ENCODE data around the gene DIO1.
A peak's percentile ranks its signal among the peaks of the same experiment; 100 is the strongest.
"Not testable (repeated sequence)": the region's sequence is repeated elsewhere in the genome, so short reads cannot be mapped to it uniquely, and the experiment has no call there.

Gene DIO1

DNA sequence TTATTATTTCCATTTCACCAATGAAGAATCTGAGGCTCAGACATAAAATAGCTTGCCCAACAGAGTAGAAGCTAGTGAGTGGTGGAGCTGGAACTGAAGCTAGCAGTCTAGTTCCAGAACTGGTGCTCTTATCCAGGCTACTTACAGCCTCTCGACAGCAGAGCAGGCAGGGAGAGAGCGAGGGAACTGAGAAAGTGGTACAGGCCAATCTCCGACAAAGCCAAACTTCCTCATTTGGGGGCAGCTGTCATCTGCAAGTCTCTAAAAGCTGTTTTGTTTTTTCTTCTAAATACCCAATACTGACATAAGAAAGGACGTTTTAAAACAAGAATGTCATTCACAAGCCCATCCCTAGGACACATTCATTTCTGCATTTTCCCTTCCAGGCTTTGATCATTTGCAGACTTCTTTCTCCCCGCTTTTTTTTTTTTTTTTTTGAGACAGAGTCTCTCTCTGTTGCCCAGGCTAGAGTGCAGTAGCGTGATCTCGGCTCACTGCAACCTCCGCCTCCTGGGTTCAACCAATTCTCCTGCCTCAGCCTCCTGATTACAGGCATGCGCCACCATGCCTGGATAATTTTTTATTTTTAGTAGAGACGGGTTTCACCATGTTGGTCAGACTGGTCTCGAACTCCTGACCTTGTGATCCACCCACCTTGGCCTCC, 24.4 kb upstream of the DIO1 start:
- H3K4me3 ChIP-seq (ENCODE audit: low read depth, low read length), result no peak overlapping the region
- TF ChIP-seq, protein P1, sequence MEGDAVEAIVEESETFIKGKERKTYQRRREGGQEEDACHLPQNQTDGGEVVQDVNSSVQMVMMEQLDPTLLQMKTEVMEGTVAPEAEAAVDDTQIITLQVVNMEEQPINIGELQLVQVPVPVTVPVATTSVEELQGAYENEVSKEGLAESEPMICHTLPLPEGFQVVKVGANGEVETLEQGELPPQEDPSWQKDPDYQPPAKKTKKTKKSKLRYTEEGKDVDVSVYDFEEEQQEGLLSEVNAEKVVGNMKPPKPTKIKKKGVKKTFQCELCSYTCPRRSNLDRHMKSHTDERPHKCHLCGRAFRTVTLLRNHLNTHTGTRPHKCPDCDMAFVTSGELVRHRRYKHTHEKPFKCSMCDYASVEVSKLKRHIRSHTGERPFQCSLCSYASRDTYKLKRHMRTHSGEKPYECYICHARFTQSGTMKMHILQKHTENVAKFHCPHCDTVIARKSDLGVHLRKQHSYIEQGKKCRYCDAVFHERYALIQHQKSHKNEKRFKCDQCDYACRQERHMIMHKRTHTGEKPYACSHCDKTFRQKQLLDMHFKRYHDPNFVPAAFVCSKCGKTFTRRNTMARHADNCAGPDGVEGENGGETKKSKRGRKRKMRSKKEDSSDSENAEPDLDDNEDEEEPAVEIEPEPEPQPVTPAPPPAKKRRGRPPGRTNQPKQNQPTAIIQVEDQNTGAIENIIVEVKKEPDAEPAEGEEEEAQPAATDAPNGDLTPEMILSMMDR (IDR thresholded peaks at IDR 0.05; ENCODE audit: low read depth, low read length), result no peak

DNA sequence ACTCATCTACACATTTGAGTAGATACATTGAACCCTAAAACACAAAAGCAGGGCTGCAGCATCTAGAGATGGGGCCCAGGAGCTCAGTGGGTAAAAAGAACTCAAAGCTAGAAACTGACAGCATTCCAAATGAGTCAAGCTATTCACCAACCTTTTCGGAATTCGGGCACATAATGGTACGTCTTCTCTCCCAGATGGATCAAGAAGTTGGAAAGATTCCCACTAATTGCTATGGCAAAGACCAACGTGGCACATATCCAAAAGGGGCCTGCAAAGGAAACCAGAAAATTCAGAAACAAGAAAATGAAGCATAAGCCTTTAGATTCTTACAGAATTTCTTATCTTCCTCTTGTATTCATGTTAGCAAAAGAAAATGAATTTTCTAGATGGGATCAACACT, 22.8 kb upstream of the DIO1 start:
- TF ChIP-seq, protein P1 (IDR thresholded peaks at IDR 0.05; ENCODE audit: low read depth, low read length), result no peak
- H3K4me3 ChIP-seq (ENCODE audit: low read depth, low read length), result no peak overlapping the region

DNA sequence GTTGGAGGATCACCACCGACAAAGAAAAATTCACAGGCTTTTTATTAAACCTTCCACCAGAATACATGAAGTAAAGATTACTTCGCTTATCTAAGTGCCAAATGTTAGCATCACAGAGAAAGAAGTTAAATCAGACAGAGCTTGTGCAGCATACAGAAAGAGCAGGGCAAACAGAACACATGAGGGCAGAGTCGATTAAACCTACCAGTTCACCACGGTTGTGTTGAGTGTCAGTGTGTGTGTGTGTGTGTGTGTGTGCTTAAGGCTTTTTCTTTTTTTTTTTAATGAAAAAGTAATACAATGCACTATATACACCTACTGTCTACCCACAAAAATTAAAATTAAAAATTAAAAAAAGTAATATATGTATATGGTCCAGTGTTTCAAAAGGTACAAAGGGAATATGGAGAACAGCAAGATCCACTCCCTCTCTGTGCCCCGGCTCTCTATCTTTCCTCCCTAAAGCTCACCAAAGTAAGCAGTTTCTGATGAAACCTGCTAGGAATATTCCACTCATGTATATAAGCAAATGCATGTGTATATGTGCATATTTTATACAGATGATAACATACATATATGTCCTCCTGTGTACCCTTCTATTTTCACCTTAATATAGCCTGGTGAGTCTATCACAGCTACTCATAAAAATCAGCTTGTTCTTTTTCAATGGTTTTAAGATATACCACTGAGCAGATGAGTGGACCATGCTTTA, 22.1 kb upstream of the DIO1 start:
- H3K4me3 ChIP-seq (ENCODE audit: low read depth, low read length), result no peak overlapping the region
- TF ChIP-seq, protein P1 (IDR thresholded peaks at IDR 0.05; ENCODE audit: low read depth, low read length), result no peak

DNA sequence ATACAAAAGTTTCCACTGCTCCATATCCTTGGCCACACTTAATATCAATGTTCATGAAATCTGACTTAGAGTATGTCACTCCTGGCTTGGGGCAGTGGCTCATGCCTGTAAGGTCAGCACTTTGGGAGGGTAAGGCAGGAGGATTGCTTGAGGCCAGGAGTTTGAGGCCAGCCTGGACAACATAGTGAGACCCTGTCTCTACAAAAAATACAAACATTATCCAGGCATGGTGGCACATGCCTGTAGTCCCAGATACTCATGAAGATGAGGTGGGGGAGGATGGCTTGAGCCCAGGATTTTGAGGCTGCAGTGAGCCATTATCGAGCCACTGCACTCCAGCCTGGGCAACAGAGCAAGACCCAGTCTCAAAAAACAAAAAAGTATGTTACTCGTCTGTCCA, 18.8 kb upstream of the DIO1 start:
- H3K4me3 ChIP-seq (ENCODE audit: low read depth, low read length), result not testable (repeated sequence)

DNA sequence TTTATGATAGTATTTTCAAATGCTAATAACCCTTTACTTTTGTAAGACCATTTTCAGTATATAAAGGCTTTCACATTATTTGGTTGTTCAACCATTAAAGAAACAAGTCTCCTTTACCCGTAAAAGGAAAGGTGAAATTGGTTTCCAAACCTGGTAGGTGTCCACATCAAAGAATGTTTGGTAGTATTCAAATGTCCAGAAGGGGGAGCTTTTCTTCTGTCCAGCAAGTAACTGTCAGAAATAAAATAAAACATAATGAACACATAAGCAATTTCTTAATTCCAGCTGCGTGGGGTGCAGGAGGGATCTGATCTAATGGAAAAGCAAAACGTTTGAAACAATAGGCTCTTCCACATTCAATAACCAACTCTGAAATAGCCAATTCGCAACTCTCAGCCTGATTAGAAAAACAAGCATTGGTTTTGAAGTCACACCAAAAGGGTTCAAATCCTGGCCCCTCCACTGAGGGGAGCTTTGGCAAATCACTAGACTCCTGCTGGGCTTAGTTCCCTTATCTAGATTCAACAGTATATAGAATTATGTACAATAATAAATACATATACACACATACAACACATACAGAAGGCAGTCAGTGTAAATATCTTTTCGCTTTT, 15.4 kb upstream of the DIO1 start:
- TF ChIP-seq, protein P1 (IDR thresholded peaks at IDR 0.05; ENCODE audit: low read depth, low read length), result peak; percentile 31; the same call in 1 of the 2 replicates
- H3K4me3 ChIP-seq (ENCODE audit: low read depth, low read length), result no peak overlapping the region

DNA sequence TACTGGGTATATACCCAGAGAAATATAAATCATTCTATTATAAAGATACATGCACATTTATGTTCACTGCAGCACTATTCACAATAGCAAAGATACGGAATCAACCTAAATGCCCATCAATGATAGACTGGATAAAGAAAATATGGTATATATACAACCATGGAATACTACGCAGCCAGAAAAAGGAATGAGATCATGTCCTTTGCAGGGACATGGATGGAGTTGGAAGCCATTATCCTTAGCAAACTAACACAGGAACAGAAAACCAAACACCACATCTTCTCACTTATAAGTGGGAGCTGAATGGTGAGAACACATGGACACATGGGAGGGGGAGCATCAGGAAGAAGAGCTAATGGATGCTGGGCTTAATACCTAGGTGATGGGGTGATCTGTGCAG, 12.1 kb upstream of the DIO1 start:
- H3K4me3 ChIP-seq (ENCODE audit: low read depth, low read length), result not testable (repeated sequence)

DNA sequence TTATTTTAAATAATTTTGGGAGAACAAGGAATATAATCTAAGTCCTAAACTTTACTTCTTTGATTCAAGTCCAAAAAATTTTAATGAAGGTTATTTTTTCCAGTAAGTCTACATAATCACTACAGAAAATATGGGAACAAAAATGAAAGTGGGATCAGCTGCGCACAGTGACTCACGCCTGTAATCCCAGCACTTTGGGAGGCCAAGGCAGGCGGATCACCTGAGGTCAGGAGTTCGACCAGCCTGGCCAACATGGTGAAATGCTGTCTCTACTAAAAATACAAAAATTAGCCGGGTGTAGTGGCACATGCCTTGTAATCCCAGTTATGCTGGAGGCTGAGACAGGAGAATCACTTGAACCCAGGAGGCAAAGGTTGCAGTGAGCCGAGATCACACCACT, 10.4 kb upstream of the DIO1 start:
- H3K4me3 ChIP-seq (ENCODE audit: low read depth, low read length), result not testable (repeated sequence)

DNA sequence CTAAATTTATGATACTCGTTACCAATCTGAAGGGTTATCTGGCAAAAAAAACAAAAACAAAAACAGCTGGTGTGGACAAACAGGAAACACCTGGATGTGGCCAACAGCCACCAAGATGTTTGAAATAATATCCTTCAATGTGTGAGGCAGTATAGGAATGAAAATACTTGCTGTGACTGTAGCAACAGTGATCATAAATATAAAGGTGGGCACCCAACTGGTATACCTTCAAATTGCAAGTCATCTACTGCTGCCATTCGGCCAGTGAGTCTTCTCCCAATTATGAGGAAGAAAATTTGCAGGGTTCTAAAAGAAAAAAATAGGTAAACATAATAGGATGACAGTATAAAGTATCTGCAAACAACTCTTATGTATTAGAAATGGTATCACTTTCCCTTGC, 5.3 kb upstream of the DIO1 start:
- TF ChIP-seq, protein P1 (IDR thresholded peaks at IDR 0.05; ENCODE audit: low read depth, low read length), result no peak
- peak overlapping the region; percentile 95 for H3K4me3 ChIP-seq (ENCODE audit: low read depth, low read length)
